CD4-positive, alpha-beta T cell treated with Interleukin-17A for 4 hours (primary cell): ENCODE data around the gene CHCHD4.

Source experiments
- DNase-seq: peaks from one replicate; pipeline ENCODE4 v3.0.0-alpha.2; 2020; ENCODE audit warnings: mixed read lengths

Gene CHCHD4

DNA sequence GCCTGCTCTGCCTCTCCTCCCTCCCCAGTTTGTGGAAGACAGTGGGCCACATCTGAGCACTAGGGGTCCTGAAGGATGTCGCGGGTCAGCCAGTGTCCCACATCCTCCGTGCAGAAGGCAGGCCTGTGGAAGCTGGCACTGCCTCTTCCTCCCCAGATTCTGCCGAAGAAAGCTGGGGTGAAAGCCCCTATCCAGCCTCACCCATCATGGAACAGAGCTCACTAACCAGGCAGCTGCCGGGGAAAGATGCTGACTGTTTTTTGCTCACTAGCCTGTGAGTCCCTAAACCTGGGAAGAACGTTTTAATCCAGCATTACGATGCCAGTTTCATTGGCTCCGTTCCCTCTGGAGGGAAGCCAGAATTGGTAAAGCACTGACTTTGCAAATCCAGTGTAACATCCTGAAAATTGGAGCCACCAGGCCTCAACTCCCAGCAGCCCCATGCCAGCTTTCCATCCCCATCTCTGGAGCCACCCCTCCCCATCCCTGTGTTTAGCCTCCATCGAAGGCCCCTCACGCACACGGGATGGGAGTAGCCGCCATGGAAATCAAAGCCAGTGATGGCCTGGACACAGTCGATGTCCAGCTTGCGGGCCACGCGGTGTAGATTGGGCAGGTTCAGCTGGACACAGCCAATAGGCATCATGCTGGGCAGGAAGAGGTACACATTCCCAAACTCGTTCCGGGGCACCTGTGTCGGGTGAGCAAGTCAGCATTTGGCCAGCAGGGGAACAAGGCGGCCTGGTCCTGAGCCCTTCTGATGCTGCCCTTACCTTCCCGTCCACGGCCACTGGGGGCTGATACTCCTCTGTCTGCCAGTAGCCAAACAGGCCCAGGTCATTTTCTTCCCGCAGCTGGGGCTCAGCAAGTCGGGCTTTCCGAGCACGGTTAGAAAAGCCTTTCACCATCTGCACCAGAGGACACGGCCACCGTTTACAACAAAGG, 23.6 kb upstream of the CHCHD4 start:
- no peak for DNase-seq

DNA sequence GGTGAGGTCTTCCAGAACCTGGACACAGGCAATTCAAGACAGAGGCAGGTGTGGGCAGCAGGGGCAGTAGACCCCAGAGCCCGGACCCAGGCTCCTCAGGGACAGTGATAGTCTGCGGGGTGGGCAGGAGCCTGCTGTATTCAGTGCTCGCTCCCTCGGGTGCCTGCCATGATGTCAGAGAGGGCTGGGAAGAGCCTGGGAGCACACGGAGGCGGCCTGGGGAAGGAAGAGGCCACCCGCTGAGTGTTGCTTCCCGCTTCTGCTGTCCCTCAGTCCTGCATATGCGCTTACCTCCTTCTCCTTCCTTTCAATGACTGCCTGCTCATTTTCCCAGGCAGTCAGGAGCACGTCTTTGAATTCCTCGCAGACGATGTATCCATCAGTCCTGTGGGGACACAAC, 22.9 kb upstream of the CHCHD4 start:
- no peak for DNase-seq

DNA sequence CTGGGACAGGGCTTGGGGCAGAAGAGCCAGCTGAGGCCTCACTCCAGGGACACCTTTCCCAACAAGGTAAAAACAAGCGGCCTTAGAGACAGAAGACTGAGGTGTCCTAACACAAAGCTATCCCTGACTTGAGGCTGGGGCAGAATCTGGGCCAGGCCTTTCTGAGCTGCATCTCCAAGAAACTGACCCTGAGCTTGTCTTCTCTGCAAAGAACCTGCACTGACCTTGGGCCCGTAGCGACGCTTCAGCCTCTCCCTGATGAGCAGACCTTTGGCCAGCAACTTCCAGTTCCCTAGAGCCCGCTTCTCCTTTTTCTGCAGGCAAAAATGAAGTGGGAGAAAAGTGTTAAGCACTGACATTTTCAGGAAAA, 22.4 kb upstream of the CHCHD4 start:
- no peak for DNase-seq

DNA sequence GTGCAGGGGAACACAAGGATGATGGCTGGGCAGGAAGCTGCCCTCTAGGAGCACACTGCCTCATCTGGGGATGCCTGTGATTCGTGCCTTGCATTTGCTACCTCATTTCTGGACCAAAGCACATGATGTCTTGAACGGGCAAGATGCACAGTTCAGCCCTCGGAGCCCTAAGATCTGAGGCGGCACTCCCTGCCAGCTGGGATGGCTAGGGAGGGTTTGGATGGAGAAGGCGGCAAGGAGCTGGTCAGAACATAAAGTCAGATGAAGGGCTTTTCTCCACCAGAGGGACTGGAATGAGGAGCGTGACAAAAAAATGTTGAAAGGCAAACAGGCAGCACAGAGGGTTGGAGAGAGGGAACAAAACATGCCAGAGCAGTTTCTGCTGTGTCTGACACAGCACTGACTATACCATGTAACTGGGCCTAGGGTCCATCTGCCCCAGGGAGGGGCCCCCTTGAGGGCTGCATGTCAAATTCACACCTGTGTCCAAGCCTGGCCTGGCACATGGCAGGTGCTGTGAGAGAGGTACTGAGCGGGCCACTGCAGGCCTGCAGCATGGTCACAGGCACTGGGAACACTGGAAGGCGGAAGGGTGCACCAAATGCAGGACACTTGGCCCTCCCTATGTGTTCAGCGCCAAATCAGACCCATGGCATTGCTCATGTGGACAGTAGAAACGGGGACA, 21.9 kb upstream of the CHCHD4 start:
- DNase-seq, result no peak

DNA sequence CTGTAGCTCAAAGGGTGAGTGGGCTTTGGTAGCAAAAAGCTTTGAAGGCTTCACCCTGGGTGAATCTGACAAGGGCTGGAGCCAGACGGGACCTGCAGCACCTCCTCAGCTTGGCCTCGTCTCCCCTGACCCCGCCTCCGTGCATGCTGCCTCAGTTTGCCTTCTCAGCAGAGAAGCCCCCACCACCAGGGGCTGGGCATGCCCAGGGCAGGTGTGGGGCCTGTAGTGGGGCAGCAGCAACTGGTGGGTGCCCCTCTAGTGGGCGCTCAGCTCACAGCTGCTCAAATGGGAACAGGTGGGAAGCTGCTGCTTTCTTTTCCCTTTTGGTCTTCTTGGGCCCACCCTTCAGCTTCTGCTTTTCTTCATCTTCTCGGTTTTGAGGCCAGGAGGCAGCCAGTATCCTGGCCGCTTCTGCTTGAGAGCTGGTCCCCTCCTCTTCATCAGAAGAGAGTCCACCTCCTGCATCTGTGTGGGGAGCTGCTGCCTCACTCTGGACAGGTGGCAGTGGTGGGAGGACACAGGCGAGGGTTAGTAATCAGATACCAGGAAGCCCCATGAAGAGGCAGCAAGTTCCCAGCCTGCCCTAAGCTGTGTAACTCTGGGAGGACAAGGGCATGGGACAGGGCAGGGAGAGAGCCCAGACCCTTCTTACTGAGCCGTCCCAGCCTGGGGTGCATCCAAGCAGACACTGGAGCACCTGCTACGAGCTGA, 21.2 kb upstream of the CHCHD4 start:
- DNase-seq, result peak; percentile 8

DNA sequence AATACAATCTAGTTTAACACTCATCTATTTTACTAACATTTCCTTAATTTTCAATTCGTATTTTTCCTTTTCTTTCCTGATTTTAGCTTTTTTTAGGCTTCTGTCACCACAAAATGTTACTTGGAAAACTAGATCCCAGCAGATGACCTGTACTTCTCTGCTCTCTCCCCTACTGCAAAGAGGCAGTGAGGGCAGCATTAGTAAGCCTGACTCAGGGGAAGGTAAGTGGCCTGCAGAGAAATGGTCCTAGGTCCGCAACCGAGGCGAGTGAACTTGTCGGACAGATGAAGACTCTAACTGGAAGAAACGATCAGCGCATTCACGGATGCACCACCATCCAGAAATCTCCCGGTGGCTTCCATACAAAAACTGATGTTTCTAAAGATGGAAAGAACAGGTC, 20.6 kb upstream of the CHCHD4 start:
- peak; percentile 18 for DNase-seq

DNA sequence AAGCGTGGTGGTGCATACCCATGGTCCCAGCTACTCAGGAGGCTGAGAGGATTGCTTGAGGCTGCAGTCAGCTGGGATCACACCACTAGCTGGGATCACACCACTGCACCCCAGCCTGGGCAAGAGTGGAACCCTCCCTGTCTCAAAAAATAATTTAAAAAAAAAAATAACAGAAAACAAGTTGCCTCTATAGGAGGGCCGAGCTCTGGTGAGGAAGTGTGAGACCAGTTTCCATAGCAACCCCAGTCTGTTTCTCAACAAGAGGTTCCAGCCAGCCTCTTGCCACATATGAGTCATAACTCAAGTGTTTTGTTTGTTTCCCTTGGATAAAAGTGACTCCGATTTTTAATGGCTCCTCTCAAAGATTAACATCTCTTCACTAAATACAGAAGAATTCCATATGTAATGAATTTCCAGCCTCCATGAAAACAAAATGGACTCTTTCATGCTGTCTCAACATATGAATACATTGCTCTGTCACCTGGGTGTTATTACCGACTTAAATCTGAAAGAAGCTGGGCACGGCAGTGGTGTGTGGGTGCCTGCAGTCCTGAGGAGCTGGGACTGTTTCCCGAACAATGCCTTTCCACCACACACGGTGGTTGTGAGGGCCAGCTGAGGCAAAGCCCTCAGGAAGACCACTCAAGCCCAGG, 19.9 kb upstream of the CHCHD4 start:
- peak; percentile 74 for DNase-seq

DNA sequence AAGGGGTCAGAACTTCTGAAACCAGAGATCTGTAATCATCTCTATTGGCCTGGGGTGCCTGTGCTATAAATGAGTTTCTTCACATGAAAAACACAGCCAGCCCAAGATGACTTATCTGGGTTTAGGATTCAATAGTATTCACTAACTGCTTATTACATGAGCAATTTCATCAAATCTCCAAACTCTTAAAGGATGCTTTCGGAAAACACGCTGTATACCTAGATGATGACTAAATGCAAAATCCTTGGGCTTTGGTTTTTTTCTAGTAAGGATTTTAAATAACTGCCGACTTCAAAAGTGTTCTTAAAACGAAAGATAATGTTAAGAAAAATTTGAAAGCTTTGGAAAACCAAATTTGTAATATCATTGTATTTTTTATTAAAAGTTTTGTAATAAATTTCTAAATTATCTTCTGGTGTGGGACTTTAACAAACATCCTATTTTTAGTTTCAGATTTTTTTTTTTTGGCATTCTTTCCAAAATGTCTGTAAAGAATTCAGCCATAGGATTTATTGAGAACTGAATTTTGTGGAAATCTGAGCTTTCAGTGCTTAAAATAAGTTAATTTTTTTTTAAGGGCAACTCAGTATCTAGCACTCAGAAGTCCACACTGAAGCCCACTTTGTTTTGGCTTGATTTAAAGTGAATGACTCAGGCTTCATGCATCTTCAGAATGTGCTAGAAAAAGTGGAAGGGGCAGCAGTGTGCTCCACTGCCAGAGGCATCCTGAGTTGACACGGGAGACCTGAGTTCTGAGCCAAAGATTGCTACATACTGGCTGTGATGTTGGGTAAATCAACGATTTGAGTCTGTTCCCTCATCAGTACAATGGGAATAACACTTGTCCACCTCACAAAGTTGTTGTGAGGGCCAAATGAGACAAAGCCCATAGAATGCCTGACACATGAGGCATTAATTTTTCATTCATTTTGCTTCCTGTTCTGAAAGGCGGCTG, 18.9 kb upstream of the CHCHD4 start:
- DNase-seq, result peak; percentile 13

DNA sequence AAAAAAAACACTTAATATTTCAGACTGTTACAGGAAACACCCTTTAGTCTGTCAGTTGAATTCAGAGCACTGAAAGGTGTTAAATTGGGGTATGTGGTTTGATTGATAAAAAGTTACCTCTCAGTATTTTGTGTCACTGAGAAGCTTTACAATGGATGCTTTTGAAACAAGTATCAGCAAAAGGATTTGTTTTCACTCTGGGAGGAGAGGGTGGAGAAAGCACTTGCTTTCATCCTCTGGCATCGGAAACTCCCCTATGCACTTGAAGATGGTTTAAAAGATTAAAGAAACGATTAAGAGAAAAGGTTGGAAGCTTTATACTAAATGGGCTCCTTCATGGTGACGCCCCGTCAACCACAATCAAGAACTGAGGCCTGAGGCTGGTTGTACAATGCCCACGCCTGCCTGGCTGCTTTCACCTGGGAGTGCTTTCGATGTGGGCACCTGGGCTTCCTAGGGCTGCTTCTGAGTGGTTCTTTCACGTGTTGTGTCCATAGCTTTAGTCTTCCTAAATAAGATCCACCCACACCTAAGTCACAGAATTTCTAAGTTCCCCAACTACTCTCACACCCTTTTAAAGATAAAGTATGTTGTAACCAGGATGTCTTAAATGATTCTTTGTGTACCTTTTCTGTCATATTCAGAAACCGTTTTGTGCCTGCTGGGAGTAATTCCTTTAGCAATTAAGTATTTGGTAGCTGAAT, 18.0 kb upstream of the CHCHD4 start:
- DNase-seq, result peak; percentile 68

DNA sequence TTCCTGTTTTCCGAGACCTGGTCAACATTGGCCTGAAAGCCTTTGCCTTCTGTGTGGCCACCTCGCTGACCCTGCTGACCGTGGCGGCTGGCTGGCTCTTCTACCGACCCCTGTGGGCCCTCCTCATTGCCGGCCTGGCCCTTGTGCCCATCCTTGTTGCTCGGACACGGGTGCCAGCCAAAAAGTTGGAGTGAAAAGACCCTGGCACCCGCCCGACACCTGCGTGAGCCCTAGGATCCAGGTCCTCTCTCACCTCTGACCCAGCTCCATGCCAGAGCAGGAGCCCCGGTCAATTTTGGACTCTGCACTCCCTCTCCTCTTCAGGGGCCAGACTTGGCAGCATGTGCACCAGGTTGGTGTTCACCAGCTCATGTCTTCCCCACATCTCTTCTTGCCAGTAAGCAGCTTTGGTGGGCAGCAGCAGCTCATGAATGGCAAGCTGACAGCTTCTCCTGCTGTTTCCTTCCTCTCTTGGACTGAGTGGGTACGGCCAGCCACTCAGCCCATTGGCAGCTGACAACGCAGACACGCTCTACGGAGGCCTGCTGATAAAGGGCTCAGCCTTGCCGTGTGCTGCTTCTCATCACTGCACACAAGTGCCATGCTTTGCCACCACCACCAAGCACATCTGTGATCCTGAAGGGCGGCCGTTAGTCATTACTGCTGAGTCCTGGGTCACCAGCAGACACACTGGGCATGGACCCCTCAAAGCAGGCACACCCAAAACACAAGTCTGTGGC, 17.1 kb upstream of the CHCHD4 start:
- DNase-seq, result peak; percentile 26

DNA sequence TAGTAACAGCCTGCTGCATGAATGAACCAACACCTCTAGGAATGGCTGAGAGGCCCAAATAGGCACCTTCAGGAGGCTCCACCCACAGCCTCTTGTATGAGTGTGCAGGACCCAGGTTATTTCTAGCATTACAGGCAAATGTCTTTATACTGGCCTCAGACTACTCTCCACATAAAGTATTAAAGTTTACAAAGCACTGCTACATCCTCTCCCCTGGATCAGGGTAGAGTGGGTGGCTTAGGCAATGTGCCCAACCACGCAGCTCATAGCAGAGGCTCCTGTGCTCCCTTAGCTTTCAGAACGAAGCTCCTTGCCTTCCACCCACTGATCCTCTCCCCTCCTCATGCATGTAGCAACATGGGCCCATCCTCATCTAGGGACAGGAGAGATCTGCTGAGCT, 16.5 kb upstream of the CHCHD4 start:
- DNase-seq, result no peak

DNA sequence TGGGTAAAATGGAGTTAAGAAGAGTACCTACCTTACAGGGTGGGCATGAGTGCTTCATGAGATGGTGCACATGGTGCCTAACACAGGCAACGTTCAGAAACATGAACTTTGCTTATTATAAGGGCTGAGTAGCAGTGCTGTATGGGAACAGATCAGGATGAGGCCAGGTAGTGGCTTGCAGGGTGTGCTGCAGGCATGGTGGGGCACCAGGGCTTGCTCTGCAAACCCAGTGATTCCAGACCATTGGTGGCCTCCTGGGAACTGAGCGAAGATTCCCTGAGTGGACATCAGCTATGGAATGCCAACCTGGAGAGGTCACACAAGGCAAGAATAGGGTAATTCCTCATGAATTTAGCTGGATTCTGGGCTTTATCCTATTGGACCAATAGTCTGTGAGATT, 16.0 kb upstream of the CHCHD4 start:
- no peak for DNase-seq

DNA sequence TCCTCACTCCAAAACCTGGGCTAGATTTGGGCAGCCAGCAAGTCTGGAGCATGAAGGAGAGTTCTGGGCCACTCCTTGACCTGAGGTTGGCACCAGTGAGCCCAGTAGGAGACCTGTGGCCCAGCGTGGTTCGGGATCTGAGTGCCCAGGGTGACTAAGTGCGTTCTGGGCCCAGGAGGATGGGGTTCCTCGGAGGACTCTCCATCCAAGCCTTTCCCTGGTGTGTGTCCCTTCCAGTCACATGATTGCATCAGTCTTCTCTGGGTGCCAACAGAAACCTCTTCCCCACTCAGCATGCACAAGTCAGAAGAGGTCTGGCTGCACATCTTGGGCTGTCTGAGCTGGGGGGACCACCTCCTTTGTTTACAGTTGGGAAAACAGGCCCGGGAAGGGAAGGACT, 15.1 kb upstream of the CHCHD4 start:
- no peak for DNase-seq

DNA sequence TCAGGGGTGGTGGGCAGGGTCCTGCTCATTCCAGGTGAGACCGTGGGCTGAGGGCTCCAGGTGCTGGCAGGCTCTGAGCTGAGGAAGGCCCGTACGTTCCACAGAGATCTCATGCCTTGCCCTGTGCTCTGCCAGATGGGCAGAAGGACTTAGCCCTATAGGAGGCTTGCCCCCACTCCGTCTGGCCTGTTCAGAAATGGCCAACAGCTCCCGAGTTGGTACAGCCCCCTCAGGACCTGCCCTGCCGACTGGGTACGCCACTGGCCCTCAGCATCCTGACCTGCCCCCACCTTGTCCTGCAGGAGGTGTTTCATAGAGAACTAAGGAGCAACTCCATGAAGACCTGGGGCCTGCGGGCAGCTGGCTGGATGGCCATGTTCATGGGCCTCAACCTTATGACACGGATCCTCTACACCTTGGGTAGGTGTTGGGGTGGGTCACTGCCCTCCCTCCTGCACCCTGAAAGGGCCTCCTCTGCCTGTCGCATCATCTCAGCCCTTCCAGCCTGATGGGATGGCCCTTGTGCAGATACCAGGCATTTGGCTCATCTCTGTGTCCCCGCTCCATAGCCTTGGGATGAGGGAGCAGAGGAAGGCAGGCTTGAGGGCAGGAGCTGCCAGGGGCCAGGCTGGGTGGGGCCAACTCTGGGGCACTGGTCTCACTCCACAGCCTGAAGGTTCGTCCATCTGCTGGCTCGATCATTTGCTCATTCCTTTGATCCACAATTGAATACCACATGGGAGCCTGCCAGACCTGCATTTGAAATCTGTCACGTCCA, 14.4 kb upstream of the CHCHD4 start:
- no peak for DNase-seq

DNA sequence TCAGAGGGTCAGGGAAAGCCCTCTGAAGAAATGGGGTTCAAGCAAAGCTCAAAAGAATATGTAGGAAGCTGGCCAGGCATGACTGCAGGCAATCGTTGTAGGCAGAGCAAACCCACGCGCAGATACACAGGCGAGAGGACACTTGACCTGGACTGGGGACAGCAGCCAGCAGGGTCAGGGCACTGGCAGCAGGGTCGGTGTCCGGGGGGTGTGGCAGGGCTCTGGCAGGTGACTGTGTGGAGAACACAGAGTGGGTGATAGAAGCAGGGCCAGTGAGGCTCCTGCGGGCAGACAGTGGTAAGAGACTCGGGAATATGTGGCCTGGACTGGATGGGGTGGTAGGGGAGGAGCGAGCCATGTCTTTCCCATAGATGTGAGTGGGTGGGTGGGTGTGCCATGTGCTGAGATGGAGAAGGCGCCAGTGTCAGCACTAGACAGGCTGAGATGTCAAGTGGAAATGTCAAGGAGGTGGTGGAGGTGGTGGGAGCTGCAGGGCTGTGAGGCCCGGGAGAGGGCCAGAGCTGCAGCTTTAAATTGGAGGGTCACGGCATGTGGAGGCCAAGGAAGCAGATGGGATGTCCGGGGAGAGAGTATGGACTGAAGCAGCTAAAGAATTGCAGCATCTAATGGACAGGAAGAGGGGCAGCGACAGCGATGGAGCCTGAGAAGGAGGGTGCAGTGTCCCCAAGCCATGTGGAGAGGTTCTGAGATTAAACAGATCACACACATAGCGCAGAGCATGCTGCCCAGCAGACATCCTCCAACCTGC, 13.6 kb upstream of the CHCHD4 start:
- DNase-seq, result no peak

DNA sequence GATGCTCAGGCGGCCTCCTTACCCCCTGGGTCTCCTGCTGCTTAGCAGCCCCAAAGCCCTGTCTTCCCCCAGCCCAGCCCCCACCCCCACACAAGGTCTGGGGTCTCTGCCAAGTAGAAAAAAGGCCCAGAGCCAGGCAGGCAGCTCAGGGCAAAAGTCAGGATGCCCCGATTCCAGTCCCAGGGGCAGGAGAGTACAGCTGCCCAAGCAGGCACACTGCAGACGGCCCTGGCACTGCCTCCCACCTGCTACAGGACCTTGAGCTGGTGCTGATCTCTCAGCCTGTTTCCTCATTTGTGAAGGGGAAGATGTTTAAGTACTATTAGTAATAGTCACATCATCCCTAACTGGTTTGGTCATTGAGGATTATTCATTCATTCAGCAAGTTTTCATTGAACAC, 12.8 kb upstream of the CHCHD4 start:
- no peak for DNase-seq

DNA sequence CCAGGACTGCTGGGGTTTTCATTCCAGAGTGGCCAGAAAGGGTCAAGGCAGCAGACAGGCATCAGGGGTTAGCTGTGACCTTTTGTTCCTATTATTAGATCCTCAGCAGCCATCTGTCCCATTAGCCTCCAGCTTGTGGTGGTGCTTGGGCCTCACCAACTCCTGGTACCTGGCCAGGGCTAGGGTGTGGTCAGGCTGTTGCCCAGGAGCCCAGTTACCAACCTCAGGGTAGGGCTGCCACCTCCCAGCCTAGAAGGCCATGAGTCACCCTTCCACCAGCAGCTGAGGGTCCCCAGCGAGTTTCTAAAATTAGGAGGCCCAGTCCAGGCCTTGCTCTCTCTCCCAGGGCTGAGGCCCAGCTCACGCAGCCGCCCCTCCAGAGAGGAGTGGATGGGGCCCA, 12.3 kb upstream of the CHCHD4 start:
- no peak for DNase-seq

DNA sequence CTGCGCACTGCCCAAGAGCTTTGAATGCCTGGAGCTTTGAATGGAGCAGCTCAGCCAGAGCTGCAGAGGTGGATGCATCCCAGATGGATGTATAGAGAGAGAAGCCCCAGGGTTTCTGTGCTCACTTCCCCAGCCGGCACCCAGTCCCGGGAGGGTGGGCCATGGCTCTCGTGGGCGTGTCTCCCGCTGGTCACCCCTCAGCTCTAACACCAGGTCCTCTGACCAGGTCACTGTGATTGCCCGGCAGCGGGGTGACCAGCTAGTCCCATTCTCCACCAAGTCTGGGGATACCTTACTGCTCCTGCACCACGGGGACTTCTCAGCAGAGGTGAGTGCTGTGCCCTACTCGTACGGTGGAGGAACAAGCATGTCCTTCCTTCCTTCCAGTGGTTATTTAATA, 10.9 kb upstream of the CHCHD4 start:
- no peak for DNase-seq

DNA sequence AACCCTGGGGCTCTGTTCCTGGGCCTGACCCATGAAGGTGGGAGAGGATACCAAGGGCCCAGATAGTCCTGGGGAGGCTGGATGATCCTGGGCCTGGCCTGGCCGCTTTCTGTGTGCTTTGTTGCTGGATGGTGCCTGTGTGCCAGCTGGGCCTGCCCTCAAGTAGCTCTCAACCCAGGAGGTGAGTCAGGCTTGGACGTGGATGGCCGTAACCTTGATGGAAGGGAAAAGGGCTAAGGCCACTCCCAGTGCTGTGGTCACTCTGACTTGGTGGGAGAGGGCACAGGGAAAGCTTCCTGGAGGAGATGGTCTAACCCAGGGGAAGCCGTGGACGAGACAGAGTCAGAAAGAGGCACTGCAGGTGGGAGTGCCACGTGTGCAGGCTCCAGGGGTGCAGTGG, 9.6 kb upstream of the CHCHD4 start:
- DNase-seq, result no peak
